ENCODE measurements around the gene DDX10.

DNA sequence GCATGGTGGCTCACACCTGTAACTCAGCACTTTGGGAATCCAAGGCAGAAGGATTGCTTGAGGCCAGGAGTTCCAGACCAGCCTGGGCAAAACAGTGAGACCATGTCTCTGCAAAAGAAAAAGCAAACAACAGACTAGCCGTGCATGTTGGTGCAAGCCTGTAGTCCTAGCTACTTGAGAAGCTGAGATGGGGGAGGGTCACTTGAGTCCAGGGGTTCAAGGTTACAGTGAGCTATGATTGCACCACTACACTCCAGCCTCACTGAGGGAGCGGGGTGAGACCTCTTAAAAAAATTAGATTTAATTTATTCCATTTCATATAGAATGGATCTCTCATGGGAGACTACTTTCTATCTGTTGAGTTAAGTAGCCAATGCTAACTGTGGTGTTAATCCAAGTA, 50.4 kb downstream of the DDX10 start:
- TF ChIP-seq, protein P1, sequence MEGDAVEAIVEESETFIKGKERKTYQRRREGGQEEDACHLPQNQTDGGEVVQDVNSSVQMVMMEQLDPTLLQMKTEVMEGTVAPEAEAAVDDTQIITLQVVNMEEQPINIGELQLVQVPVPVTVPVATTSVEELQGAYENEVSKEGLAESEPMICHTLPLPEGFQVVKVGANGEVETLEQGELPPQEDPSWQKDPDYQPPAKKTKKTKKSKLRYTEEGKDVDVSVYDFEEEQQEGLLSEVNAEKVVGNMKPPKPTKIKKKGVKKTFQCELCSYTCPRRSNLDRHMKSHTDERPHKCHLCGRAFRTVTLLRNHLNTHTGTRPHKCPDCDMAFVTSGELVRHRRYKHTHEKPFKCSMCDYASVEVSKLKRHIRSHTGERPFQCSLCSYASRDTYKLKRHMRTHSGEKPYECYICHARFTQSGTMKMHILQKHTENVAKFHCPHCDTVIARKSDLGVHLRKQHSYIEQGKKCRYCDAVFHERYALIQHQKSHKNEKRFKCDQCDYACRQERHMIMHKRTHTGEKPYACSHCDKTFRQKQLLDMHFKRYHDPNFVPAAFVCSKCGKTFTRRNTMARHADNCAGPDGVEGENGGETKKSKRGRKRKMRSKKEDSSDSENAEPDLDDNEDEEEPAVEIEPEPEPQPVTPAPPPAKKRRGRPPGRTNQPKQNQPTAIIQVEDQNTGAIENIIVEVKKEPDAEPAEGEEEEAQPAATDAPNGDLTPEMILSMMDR (IDR thresholded peaks at IDR 0.05; ENCODE audit: poor library complexity, severe bottlenecking), result no peak
- TF ChIP-seq EZH2 (IDR thresholded peaks at IDR 0.05; ENCODE audit: borderline replicate concordance, insufficient read depth, low read length, poor library complexity, severe bottlenecking) (no peak), POLR2AphosphoS5 (IDR thresholded peaks at IDR 0.05) (no peak), SMC3 (conservative IDR thresholded peaks at IDR 0.05; ENCODE audit: poor library complexity) (no peak), RAD21 (conservative IDR thresholded peaks at IDR 0.05) (no peak)
- TF ChIP-seq, protein P2, sequence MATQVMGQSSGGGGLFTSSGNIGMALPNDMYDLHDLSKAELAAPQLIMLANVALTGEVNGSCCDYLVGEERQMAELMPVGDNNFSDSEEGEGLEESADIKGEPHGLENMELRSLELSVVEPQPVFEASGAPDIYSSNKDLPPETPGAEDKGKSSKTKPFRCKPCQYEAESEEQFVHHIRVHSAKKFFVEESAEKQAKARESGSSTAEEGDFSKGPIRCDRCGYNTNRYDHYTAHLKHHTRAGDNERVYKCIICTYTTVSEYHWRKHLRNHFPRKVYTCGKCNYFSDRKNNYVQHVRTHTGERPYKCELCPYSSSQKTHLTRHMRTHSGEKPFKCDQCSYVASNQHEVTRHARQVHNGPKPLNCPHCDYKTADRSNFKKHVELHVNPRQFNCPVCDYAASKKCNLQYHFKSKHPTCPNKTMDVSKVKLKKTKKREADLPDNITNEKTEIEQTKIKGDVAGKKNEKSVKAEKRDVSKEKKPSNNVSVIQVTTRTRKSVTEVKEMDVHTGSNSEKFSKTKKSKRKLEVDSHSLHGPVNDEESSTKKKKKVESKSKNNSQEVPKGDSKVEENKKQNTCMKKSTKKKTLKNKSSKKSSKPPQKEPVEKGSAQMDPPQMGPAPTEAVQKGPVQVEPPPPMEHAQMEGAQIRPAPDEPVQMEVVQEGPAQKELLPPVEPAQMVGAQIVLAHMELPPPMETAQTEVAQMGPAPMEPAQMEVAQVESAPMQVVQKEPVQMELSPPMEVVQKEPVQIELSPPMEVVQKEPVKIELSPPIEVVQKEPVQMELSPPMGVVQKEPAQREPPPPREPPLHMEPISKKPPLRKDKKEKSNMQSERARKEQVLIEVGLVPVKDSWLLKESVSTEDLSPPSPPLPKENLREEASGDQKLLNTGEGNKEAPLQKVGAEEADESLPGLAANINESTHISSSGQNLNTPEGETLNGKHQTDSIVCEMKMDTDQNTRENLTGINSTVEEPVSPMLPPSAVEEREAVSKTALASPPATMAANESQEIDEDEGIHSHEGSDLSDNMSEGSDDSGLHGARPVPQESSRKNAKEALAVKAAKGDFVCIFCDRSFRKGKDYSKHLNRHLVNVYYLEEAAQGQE (IDR thresholded peaks at IDR 0.05; ENCODE audit: borderline replicate concordance), result no peak
